Measurements from ENCODE around the gene SHH.

GRCh38 chr7:155788616-155789000, 23.7 kb downstream of the SHH start:
- TF ChIP-seq POLR2A (IDR thresholded peaks at IDR 0.05) (no peak), CTCF (IDR thresholded peaks at IDR 0.05) (no peak)
